IPS-18a (cell line): ENCODE measurements around the gene IL7R.

Experiments
- H3K27ac ChIP-seq: one replicate; pipeline ENCODE4 v1.5.1; 2013; ENCODE audit warnings: low read length
- H3K27me3 ChIP-seq: one replicate; pipeline ENCODE4 v1.6.1; 2013; ENCODE audit warnings: mild to moderate bottlenecking, low read length; ENCODE audit not compliant: control insufficient read depth, insufficient read depth
- H3K36me3 ChIP-seq: one replicate; pipeline ENCODE4 v1.6.1; 2013; ENCODE audit warnings: low read depth, low read length; ENCODE audit not compliant: control insufficient read depth
- H3K4me1 ChIP-seq: one replicate; pipeline ENCODE4 v1.6.1; 2013; ENCODE audit warnings: low read depth, low read length; ENCODE audit not compliant: control insufficient read depth
- H3K4me3 ChIP-seq: one replicate; pipeline ENCODE4 v1.5.1; 2013; ENCODE audit warnings: low read length
- H3K9ac ChIP-seq: one replicate; pipeline ENCODE4 v1.6.1; 2013; ENCODE audit warnings: mild to moderate bottlenecking, low read length, moderate library complexity
- H3K9me3 ChIP-seq: one replicate; pipeline ENCODE4 v1.6.1; 2013; ENCODE audit warnings: low read depth, low read length; ENCODE audit not compliant: control insufficient read depth

The IL7R gene, protein sequence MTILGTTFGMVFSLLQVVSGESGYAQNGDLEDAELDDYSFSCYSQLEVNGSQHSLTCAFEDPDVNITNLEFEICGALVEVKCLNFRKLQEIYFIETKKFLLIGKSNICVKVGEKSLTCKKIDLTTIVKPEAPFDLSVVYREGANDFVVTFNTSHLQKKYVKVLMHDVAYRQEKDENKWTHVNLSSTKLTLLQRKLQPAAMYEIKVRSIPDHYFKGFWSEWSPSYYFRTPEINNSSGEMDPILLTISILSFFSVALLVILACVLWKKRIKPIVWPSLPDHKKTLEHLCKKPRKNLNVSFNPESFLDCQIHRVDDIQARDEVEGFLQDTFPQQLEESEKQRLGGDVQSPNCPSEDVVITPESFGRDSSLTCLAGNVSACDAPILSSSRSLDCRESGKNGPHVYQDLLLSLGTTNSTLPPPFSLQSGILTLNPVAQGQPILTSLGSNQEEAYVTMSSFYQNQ

DNA sequence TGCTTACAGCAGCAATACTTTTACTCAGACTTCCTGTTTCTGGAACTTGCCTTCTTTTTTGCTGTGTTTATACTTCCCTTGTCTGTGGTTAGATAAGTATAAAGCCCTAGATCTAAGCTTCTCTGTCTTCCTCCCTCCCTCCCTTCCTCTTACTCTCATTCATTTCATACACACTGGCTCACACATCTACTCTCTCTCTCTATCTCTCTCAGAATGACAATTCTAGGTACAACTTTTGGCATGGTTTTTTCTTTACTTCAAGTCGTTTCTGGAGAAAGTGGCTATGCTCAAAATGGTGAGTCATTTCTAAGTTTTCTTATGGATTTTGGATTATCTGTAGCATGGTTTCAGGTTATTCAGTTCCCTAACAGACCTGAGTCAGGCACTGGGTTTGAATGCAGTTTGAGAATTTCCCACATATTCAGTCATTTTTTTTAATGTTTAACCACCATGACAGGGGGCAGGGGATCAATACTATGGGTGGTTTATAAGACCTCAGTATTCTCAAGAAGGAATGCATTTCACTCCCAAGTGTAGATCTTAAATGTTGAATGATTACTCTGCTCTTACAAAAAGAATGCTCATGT is at the start of gene IL7R:
TSS of gene IL7R (plus strand) at position 127 of the 587 bp plus-strand sequence. CDS start at position 214, 87 bp downstream.
- Histone ChIP-seq H3K4me1 (peaks cover 18% of the 10 kb centered on the region), H3K27ac (no peak within 1 kb of the TSS)

DNA sequence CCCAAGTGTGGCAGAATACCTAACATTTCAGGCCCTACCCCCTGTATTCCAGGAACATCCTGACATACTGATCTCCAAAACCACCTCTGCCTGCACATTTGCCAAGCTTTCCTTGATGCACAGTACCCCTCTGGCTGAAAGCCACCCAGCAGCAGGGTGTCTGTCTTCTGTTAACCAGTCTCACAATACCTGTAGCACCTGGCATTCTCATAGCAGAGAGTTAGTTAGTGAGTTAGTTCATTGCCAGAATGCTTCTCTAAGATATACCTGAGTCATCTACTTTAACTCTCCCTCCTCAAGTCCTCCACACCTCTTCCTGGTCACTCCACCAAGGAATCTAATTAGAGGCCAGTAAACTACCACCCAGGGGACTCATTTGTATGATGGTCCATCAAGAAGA is 46.1 kb upstream of the IL7R start:
- no peaks in the 10 kb centered on the region for H3K4me1 ChIP-seq
- H3K36me3 ChIP-seq, result no peaks in the 10 kb centered on the region
- H3K9me3 ChIP-seq, result no peaks in the 10 kb centered on the region

More for the DNA sequence above, at the start of gene IL7R:
- Histone ChIP-seq H3K27me3 (no peaks in the 10 kb centered on the region), H3K9ac (no peak within 1 kb of the TSS), H3K9me3 (no peaks in the 10 kb centered on the region), H3K4me3 (no peak within 1 kb of the TSS), H3K36me3 (no peaks in the 10 kb centered on the region)

DNA sequence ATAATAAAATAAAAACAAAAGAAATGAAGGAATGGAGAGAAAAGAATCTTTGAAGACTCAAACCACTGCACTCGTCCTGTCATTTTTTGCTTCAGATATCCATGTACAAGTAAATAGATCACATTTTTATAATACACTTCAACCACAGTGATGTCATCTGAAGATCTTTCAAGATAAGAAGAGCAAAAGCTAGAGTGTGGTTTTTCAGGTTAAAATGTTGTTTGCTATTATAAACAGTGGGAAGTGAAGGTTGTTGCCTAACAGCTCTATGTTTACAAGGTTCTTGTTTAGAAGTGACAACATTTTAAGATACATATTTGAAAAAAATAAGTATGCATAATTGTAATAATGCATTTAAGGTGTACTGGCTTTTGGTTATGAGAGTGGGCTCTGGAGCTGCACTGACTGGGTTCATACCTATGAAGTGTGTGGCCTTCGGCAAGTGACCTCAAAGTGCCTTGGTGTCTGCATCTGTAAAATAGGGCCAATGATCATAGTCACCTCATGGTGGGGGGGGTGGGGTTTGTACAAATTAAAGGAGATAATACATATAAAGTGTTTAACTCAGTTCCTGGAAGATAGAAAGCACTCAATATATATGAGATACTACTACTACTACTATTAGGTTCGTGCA is 45.5 kb upstream of the IL7R start:
- no peaks in the 10 kb centered on the region for H3K27me3 ChIP-seq
- H3K9me3 ChIP-seq, result no peaks in the 10 kb centered on the region

More for the DNA sequence above, 46.1 kb upstream of the IL7R start:
- Histone ChIP-seq H3K4me3 (no peak overlapping the region), H3K9ac (no peak overlapping the region), H3K27me3 (no peaks in the 10 kb centered on the region), H3K27ac (no peak overlapping the region)

DNA sequence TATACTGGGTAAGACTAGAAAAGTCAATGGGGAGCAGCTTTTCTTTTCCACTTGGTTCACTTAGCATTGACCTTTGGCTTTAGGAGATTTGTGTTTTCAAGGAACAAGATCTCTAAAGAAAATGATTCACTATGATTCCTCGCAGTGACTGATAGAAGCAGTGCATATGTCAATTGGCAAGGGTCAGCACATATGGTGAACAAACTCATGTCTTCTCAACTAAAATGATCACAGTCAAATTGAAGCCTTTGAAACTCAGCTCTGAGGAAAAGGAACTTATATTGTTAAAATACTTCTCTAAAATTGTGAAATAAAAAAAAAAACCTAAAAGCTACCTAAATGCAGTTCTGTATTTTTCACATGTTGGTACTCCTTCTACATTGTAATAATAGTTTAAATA is 43.2 kb upstream of the IL7R start:
- Histone ChIP-seq H3K4me1 (no peaks in the 10 kb centered on the region), H3K9me3 (no peaks in the 10 kb centered on the region), H3K36me3 (no peaks in the 10 kb centered on the region), H3K27me3 (no peaks in the 10 kb centered on the region), H3K27ac (no peak overlapping the region), H3K9ac (no peak overlapping the region), H3K4me3 (no peak overlapping the region)

More for the DNA sequence above, 45.5 kb upstream of the IL7R start:
- Histone ChIP-seq H3K4me1 (no peaks in the 10 kb centered on the region), H3K4me3 (no peak overlapping the region), H3K27ac (no peak overlapping the region), H3K9ac (no peak overlapping the region), H3K36me3 (no peaks in the 10 kb centered on the region)

DNA sequence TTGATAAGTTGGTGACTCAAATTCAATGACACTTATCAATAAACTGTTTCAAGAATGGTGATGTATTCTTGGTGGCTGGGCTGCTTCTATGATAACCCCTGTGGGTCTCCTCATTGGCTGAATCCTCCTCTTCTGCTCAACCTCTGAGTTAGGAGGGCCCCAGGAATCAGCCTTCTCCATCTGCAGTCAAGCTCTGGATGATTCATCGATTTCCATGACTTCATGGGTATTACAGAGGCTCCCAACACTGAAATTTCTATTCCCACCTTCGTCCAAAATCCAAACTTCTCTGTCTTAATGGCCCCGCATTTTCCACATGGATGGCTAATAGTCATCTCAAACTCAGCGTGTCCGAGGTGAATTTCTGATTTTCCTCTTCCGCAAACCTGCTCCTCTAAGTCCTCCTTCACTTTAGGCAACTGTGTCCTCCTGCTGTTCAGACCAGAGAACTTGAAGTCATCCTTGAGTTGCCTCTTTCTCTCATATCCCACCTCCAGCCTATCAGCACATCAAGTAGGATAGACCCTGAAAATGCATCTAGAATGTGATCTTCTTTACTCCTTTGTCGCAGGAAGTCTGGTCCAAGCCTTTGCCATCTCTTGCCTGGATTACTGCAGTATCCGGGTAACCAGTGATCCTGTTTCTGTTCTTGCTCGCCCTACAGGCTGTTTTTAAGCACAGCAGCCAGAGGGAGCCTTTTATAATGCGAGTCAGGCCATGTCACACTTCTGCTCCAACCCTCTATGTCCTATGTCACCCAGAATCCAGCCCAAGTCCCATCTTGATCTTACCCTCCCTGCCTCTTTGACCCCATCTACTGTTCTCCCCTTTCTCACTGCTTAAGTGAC is 41.4 kb upstream of the IL7R start:
- H3K27me3 ChIP-seq, result no peaks in the 10 kb centered on the region
- no peaks in the 10 kb centered on the region for H3K4me1 ChIP-seq
- H3K27ac ChIP-seq, result no peak overlapping the region
- no peak overlapping the region for H3K9ac ChIP-seq
- no peaks in the 10 kb centered on the region for H3K9me3 ChIP-seq
- H3K4me3 ChIP-seq, result no peak overlapping the region
- H3K36me3 ChIP-seq, result no peaks in the 10 kb centered on the region

DNA sequence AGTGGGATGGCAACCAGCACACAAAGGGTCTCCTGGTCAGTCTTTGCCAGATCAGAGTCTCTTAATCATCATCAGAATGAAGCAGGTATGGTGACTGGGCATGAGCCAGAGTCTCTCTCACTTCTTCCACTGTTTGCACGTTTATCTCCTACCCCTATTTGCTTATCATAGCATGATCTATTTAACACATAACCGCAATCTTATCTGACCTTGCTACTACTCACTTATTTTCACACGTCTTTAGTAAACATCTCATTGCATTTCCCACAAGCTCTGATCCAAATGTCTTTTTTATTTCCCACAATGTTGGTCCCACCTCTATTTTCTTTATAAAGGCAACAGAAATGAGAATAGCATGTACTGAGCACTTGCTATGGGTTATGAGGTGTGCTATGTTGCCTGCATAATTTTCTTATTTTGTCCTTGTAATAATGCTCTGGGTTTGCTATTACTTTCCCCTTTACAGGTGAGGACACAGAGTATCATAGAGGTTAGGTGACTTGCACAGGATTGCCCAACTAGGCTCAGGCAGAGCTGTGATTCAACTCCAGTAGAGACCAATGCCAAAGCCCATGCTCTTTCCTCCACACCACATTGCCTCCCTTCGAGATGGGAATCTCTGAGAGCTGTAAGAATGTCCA is 39.7 kb upstream of the IL7R start:
- no peak overlapping the region for H3K9ac ChIP-seq
- no peaks in the 10 kb centered on the region for H3K4me1 ChIP-seq
- H3K27me3 ChIP-seq, result no peaks in the 10 kb centered on the region
- no peak overlapping the region for H3K4me3 ChIP-seq
- H3K9me3 ChIP-seq, result no peaks in the 10 kb centered on the region
- H3K36me3 ChIP-seq, result no peaks in the 10 kb centered on the region
- H3K27ac ChIP-seq, result no peak overlapping the region

DNA sequence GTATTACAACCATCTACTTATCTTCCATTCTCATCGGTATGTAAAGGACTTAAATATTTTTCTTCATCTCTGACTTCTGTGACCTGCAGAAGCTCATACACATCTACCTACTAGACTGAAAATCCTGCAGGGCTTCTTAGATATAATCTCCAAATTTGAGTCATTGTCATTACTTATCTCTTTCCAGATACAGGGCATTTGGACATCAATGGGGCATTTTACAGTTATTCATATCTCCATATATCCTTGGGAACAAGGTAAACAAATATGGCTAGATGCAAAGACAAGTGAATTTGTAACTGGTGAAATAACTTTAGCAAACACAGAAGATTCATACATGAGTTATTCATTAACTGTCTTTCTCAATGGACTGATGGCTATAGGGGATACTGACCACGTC is 37.7 kb upstream of the IL7R start:
- no peaks in the 10 kb centered on the region for H3K36me3 ChIP-seq
- no peak overlapping the region for H3K27ac ChIP-seq
- H3K9me3 ChIP-seq, result no peaks in the 10 kb centered on the region
- H3K9ac ChIP-seq, result no peak overlapping the region
- no peak overlapping the region for H3K4me3 ChIP-seq
- no peaks in the 10 kb centered on the region for H3K4me1 ChIP-seq
- no peaks in the 10 kb centered on the region for H3K27me3 ChIP-seq

DNA sequence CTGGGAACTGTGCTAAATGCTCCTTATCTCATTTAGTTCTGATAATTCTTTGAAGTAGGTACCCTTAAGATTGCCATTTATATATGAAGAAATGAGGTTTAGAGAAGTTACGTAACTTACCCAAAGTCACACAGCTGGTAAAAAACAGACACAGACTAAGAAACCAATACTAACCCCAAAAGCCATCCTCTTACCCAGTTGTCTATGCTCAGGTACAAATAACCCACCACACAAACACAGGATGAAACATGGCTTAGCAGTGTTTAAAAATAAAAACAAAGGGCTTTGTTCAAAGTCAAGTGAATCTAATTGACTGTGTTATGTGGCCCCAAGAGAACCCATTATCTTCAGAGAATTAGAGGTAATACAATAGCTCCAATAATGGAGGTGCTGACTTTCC is 37.0 kb upstream of the IL7R start:
- Histone ChIP-seq H3K9me3 (no peaks in the 10 kb centered on the region), H3K36me3 (no peaks in the 10 kb centered on the region), H3K4me1 (no peaks in the 10 kb centered on the region), H3K9ac (no peak overlapping the region), H3K27ac (no peak overlapping the region), H3K4me3 (no peak overlapping the region), H3K27me3 (no peaks in the 10 kb centered on the region)

DNA sequence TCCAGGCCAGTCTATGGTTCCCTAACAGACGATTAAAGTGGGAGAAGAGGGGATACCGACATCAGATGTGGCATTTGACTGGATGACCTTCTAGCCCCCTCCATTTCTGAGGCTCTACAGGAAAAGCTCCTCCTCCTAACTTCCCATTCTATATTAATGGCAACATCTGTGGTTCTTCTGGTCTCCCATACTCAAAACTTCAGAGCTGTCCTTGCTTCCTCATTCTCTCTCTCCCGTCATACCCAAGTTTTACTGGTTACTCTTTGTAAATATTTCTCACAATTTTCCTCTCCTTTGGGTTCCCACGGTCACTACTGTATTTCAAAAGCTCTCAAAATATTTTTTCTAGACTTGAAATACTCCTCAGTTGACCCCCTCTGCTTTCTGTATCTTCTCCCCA is 36.0 kb upstream of the IL7R start:
- no peaks in the 10 kb centered on the region for H3K36me3 ChIP-seq
- H3K9me3 ChIP-seq, result no peaks in the 10 kb centered on the region
- no peak overlapping the region for H3K27ac ChIP-seq
- H3K4me3 ChIP-seq, result no peak overlapping the region
- H3K27me3 ChIP-seq, result no peaks in the 10 kb centered on the region
- H3K9ac ChIP-seq, result no peak overlapping the region
- no peaks in the 10 kb centered on the region for H3K4me1 ChIP-seq

DNA sequence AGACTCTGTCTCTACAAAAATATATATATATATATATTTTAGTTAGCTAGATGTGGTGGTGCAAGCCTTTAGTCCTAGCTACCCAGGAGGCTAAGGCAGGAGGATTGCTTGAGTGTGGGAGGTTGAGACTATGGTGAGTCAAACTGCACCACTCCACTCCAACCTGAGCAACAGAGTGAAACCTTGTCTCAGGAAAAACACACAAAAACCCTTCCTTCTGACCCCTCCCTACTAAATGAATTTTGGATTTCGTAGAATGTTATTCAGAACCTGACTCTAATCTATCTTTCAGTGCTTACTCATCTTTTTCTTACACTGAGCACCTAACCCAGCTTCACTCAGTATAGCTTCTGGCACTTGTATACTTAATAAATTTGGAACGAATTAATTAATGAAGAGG is 35.2 kb upstream of the IL7R start:
- Histone ChIP-seq H3K36me3 (no peaks in the 10 kb centered on the region), H3K9me3 (no peaks in the 10 kb centered on the region), H3K9ac (no peak overlapping the region), H3K27me3 (no peaks in the 10 kb centered on the region), H3K4me1 (no peaks in the 10 kb centered on the region), H3K4me3 (no peak overlapping the region), H3K27ac (no peak overlapping the region)

DNA sequence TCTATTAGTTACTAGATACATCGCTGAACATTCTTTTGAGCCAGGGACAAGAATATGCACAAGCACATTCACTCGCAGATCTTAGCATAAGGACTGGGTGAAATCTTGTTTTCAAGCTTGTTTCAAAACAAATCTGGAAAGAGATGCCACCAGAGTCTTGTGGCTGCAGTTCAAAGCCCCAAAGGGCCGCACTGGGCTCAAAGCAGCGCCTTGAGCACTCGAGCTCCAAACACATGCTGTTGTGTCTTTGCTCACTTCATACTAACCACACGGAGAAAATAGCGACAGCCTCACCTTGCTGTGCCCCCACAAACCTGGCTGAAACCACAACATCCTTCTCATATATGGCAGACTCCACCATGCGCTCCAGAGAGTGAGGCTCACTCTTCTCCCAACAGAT is 34.2 kb upstream of the IL7R start:
- H3K4me1 ChIP-seq, result no peaks in the 10 kb centered on the region
- no peak overlapping the region for H3K4me3 ChIP-seq
- no peak overlapping the region for H3K27ac ChIP-seq
- H3K36me3 ChIP-seq, result no peaks in the 10 kb centered on the region
- no peaks in the 10 kb centered on the region for H3K27me3 ChIP-seq
- H3K9me3 ChIP-seq, result no peaks in the 10 kb centered on the region
- H3K9ac ChIP-seq, result no peak overlapping the region
